ENCODE data around the gene TCF25.

GRCh38 chr16:89887243-89887642 lies 13.9 kb downstream of the TCF25 start:
- TF ChIP-seq USF1 (IDR thresholded peaks at IDR 0.05) (no peak), CEBPB (IDR thresholded peaks at IDR 0.05) (no peak), ZBTB7A (IDR thresholded peaks at IDR 0.05; ENCODE audit: low read depth) (no peak), FOXM1 (IDR thresholded peaks at IDR 0.05; ENCODE audit: borderline replicate concordance, low read depth) (no peak)
- TF ChIP-seq, protein P1, sequence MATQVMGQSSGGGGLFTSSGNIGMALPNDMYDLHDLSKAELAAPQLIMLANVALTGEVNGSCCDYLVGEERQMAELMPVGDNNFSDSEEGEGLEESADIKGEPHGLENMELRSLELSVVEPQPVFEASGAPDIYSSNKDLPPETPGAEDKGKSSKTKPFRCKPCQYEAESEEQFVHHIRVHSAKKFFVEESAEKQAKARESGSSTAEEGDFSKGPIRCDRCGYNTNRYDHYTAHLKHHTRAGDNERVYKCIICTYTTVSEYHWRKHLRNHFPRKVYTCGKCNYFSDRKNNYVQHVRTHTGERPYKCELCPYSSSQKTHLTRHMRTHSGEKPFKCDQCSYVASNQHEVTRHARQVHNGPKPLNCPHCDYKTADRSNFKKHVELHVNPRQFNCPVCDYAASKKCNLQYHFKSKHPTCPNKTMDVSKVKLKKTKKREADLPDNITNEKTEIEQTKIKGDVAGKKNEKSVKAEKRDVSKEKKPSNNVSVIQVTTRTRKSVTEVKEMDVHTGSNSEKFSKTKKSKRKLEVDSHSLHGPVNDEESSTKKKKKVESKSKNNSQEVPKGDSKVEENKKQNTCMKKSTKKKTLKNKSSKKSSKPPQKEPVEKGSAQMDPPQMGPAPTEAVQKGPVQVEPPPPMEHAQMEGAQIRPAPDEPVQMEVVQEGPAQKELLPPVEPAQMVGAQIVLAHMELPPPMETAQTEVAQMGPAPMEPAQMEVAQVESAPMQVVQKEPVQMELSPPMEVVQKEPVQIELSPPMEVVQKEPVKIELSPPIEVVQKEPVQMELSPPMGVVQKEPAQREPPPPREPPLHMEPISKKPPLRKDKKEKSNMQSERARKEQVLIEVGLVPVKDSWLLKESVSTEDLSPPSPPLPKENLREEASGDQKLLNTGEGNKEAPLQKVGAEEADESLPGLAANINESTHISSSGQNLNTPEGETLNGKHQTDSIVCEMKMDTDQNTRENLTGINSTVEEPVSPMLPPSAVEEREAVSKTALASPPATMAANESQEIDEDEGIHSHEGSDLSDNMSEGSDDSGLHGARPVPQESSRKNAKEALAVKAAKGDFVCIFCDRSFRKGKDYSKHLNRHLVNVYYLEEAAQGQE (IDR thresholded peaks at IDR 0.05; ENCODE audit: low read depth): no peak

Measured in Ishikawa (cell line).